Measurements from ENCODE around the gene HOXB1. TPM values are rescaled to one million over a fixed set of nuclear protein-coding genes. Genes with fewer than 3 reads are reported as not detected.

Gene HOXB1
- total and polyA plus RNA-seq, 2 donors (not counting 3 experiments of a cell fraction or from before 2014, with no cell fraction given) = not detected

DNA sequence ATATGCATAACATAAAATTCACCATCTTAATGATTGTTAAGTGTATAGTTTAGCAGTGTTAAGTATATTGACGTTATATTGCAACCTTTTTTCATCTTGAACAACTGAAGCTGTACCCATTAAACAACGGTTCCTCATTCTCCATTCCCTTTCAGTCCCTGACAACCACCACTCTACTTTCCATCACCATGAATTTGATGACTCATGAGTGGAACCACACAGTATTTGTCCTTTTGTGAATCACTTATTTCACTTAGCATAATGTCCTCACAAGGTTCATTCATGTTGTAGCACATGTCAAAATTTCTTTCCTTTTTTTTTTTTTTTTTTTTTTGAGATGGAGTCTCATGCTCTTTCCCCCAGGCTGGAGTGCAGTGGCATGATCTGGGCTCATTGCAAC, 46.0 kb downstream of the HOXB1 start:
- Histone ChIP-seq H3K9me3 (replicated peaks; ENCODE audit: control insufficient read depth, insufficient read depth, low read length) (no peaks in the 10 kb centered on the region), H3K79me2 (ENCODE audit: control insufficient read depth, insufficient read depth, low read length) (no peaks in the 10 kb centered on the region), H3K27me3 (ENCODE audit: control insufficient read depth in 2 of 2, insufficient read depth in 2 of 2, low read length in 2 of 2) (peaks cover 6 to 22% of the 10 kb centered on the region in 2 experiments), H3K27ac (ENCODE audit: insufficient read depth, low read depth, low read length) (no peak overlapping the region), H3K4me2 (ENCODE audit: insufficient read depth, low read length) (no peak overlapping the region), H3K9ac (replicated peaks; ENCODE audit: extremely low read depth, insufficient read depth, low read length) (no peak overlapping the region), H3K36me3 (ENCODE audit: control insufficient read depth in 2 of 2, extremely low read depth in 1 of 2, insufficient read depth in 2 of 2, low read length in 2 of 2) (no peaks in the 10 kb centered on the region), H2AFZ (ENCODE audit: low read depth, low read length) (no peak overlapping the region), H3K9me1 (replicated peaks; ENCODE audit: control insufficient read depth, extremely low read depth, insufficient read depth, low read length) (no peaks in the 10 kb centered on the region), H4K20me1 (replicated peaks; ENCODE audit: control insufficient read depth, extremely low read depth, insufficient read depth, low read length) (no peaks in the 10 kb centered on the region), H3K4me3 (replicated peaks in 1 of 3; ENCODE audit: insufficient read depth in 1 of 3, low read depth in 1 of 3, low read length in 3 of 3) (no peak overlapping the region), H3K4me1 (ENCODE audit: control insufficient read depth, extremely low read depth, insufficient read depth, low read length) (peaks cover 2% of the 10 kb centered on the region)
- no TSS peak for BruUV-seq (replicated peaks)
- CTCF ChIA-PET = no interaction called here
- DNase-seq (ENCODE audit: low read depth, low spot score) = no peak
- TF ChIP-seq JUN (IDR thresholded peaks at IDR 0.05; ENCODE audit: borderline replicate concordance, insufficient read depth, insufficient read length, low read depth) (no peak), FOS (IDR thresholded peaks at IDR 0.05; ENCODE audit: borderline replicate concordance, insufficient read depth, low read length) (no peak), MYC (IDR thresholded peaks at IDR 0.05; ENCODE audit: low read depth, low read length) (no peak), EZH2 (IDR thresholded peaks at IDR 0.05; ENCODE audit: borderline replicate concordance, low read depth, low read length, severe bottlenecking) (no peak), GATA2 (IDR thresholded peaks at IDR 0.05; ENCODE audit: insufficient read depth, insufficient read length, low read depth, low read length) (no peak), POLR2AphosphoS5 (IDR thresholded peaks at IDR 0.05; ENCODE audit: insufficient read depth, low read depth, low read length) (no peak), POLR2A (IDR thresholded peaks at IDR 0.05; ENCODE audit: low read depth, low read length) (no peak)
- TF ChIP-seq, protein P1, sequence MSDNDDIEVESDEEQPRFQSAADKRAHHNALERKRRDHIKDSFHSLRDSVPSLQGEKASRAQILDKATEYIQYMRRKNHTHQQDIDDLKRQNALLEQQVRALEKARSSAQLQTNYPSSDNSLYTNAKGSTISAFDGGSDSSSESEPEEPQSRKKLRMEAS (IDR thresholded peaks at IDR 0.05; ENCODE audit: insufficient read depth, insufficient read length) = no peak
- TF ChIP-seq, protein P2, sequence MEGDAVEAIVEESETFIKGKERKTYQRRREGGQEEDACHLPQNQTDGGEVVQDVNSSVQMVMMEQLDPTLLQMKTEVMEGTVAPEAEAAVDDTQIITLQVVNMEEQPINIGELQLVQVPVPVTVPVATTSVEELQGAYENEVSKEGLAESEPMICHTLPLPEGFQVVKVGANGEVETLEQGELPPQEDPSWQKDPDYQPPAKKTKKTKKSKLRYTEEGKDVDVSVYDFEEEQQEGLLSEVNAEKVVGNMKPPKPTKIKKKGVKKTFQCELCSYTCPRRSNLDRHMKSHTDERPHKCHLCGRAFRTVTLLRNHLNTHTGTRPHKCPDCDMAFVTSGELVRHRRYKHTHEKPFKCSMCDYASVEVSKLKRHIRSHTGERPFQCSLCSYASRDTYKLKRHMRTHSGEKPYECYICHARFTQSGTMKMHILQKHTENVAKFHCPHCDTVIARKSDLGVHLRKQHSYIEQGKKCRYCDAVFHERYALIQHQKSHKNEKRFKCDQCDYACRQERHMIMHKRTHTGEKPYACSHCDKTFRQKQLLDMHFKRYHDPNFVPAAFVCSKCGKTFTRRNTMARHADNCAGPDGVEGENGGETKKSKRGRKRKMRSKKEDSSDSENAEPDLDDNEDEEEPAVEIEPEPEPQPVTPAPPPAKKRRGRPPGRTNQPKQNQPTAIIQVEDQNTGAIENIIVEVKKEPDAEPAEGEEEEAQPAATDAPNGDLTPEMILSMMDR (IDR thresholded peaks at IDR 0.05; ENCODE audit: extremely low read depth in 1 of 2, insufficient read depth in 1 of 2, low read depth in 1 of 2, low read length in 2 of 2) = no peak
- POLR2A ChIA-PET = no interaction called here
- FAIRE-seq = no peak
- intact Hi-C loops (cut with micrococcal nuclease) = no loop called here
- dilution Hi-C loops (cut with MboI; ENCODE audit: extremely low pct_ligation_motif_present, low sequenced_read_pairs) = no loop called here
